GM19351 (cell line): ENCODE results near the gene ZNF44.
"Not testable (repeated sequence)": the region's sequence is repeated elsewhere in the genome, so short reads cannot be mapped to it uniquely, and the experiment has no call there.

Source experiments
- ATAC-seq: cut with Tn5 transposase; IDR thresholded peaks from one replicate; pipeline ENCODE4 v1.9.1; 2021; ENCODE audit warnings: mild to moderate bottlenecking, moderate library complexity; ENCODE audit not compliant: unreplicated experiment

Gene ZNF44

GRCh38 chr19:12294249-12295158 lies at the start of gene ZNF44:
Gene ZNF44 (minus strand): TSS chr19:12294883. CDS start chr19:12294694, 189 bp downstream.
- peak; percentile 93 for ATAC-seq

DNA sequence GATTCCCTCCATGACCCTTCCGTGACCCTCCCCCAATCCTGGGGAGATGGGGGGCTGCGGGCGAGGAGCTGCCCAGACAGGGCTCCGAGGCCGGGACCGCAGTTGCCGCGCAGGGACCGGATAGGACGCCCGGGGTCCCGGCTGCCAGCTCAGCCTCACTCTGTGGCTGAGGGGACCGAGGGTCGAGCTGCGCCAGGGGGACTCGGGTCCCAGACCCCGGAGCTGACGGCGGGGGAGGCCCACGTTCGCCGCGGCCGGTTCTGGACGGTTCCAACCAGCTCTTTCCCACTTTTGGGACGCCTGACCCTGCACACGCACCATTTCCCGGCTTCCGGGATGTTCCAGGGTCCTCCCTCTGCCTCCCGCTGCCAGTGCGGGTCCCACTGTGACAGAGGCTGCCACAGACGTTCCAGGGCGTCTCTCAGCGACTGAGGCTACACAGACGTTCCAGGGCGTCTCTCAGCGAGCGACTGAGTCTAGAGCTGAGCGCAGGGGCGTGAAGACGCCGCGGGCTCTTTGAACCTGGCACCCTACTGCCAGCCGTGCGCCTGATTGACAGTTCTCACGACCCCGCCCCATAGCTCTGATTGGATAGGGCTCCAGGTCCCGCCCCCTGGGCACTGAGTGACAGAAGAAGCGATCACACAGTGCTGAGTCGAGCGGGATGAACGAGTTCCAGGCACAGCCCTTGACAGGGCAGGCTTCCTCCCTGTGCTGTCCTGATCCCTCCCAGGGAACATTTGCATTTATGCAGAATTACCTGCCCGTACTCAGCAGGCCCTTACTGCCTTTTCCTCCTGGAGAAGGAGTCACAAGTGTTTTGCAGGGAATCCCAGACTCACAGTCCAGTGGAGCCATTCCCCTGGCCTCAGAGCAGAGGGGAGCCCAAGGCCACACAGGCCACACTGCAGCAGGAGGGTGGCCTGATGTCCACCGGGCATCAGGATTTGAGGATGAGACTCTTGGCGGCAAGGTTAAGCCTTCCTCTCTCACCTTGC lies 38.8 kb upstream of the ZNF44 start, which contains the start of gene ZNF563:
Gene ZNF563 (minus strand): TSS at position 472 of the 998 bp plus-strand sequence. CDS start 151 bp downstream, at position 321.
- ATAC-seq: peak; percentile 95

GRCh38 chr19:12331211-12331941 lies 36.7 kb upstream of the ZNF44 start:
- peak; percentile 49 for ATAC-seq

- ATAC-seq: no peak
Observed at GRCh38 chr19:12330340-12330739, 35.7 kb upstream of the ZNF44 start.

DNA sequence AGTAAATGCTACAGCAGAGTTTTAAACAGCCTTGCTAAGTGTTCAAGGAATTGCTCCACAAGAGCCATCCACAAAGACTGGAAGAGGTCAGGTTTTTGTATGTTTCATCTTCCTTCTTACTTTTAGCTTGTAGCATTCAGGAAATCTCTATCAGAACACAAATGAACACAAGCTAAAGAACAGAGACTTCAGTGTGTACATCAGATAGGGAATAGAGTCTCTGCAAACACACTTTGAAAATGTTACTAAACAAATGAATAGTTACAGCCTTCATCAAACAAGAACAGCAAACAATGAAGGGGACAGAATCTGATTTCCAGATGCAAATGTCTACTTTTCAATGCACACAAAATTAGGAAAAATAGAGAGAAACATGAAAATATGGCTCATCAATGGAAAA lies 31.0 kb upstream of the ZNF44 start:
- no peak for ATAC-seq

DNA sequence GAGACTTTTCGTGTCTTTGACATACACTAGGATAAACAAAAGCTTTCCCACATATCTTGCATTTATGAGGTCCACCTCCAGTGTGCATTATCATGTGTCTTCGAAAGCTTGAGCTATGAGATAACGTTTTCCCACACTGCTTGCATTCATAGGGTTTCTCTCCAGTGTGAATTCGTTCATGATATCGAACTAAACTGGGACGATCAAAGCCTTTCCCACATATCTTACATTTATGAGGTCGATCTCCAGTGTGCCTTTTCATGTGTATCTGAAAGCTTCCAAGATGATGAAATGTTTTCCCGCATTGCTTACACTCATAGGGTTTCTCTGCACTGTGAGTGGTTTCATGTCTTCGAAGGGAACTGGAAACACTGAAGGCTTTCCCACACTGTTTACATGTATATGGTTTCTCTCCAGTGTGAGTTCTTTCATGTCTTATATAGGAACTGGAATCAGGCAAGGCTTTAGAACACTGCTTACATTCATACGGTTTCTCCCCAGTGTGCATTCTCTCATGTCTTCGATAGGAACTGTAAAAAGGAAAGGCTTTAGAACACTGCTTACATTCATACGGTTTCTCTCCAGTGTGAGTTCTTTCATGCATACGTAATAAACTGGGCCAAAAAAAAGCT lies 24.2 kb upstream of the ZNF44 start:
- no peak for ATAC-seq

GRCh38 chr19:12314553-12314952 lies 19.9 kb upstream of the ZNF44 start:
- ATAC-seq: no peak

DNA sequence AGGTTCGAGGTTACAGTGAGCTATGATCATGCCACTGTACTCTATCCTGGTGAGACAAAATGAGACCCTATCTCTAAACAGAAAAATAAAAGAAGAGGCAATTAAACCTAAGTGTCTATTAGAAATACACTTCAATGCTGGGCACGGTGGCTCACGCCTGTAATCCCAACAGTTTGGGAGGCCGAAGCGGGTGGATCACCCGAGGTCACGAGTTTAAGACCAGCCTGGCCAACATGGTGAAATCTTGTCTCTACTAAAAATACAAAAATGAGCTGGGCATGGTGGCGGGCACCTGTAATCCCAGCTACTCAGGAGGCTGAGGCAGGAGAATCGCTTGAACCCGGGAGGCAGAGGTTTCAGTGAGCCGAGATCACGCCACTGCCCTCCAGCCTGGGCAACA lies 14.2 kb upstream of the ZNF44 start:
- ATAC-seq: not testable (repeated sequence)

DNA sequence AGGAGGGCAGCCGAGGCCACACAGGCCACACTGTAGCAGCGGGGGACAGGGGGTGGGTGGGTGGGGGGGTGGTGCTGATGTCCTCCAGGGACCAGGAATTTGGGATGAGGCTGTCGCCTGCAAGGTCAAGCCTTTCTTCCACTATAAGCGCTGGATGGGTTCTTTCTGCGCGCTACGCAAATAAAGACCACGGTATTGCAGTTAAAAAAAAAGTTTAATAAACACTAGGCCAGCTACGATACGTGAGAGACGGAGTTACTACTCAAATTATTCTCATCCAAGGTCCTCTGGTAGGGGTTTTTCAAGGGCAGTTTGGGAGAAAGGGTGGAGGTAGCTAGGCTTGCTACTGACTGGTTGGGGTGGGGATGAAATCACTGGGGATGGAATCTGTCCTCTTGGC lies 508 bp upstream of the ZNF44 start:
- peak; percentile 23 for ATAC-seq

DNA sequence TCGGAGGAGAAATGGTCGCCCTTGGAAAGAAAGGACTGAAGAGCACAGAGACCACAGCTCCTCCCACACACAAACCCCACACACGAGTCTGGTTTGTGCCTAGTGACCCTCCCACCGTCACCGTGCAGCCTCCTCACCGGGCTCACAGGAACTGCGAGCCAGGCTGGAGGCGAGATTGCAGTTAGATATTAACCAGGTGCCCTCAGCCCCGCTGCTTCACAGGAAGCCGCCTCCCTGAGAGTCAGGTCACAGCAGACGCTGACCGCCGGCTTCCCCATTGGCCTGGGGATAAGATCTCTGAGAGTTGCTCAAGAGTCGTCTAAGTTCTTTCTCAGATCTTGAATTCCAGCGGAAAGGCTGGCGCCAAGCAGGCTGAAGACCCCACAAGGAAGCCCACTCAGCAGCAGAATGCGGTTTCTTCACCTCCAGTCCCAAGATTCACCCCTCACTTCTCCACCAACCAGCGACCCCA lies 870 bp downstream of the ZNF44 start:
- ATAC-seq: no peak

GRCh38 chr19:12289790-12290065 lies 5.0 kb downstream of the ZNF44 start:
- ATAC-seq: no peak

GRCh38 chr19:12287958-12288500 lies 6.7 kb downstream of the ZNF44 start:
- no peak for ATAC-seq

DNA sequence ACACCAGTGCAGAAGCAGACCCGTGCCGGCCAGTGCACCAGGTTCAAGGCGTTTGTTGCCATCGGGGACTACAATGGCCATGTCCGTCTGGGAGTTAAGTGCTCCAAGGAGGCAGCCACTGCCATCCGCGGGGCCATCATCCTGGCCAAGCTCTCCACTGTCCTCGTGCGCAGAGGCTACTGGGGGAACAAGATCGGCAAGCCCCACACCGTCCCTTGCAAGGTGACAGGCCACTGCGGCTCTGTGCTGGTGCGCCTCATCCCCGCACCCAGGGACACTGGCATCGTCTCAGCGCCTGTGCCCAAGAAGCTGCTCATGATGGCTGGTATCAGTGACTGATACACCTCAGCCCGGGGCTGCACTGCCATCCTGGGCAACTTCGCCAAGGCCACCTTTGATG lies 10.1 kb downstream of the ZNF44 start:
- no peak for ATAC-seq

- no peak for ATAC-seq
Observed at GRCh38 chr19:12284226-12284625, 10.5 kb downstream of the ZNF44 start.

DNA sequence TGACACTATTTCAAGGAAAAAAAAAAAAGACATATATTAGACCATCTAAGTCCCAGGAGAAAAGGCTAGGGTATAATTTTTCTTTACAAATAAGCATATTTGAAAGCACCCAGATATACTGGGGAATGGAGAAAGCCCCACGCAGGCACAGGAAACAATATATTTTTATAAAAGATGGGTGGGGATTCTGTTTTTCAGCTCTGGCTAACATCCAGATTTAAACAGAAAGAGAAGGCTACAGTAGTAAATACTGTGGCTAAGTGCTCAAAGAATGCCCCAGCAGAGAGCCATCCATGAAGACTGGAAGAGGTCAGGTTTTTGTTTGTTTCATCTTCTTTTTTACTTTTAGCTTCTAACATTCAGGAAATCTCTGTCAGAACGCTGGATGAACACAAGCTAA lies 16.0 kb downstream of the ZNF44 start:
- no peak for ATAC-seq

GRCh38 chr19:12272980-12273901 lies 21.4 kb downstream of the ZNF44 start:
- no peak for ATAC-seq

DNA sequence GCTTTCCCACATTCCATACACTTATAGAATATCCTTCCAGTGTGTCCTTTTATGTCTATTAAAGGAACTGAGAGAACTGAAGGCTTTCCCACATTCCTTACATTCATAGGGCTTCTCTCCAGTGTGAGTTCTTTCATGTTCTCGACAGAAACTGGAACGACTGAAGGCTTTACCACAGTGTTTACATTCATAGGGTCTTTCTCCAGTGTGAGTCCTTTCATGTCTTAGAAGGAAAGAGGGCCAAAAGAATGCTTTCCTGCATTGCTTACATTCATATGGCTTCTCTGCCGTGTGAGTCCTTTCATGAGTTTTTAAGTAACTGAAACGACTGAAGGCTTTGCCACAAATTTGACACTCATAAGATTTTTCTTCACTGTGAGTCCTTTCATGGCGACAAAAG lies 22.3 kb downstream of the ZNF44 start:
- ATAC-seq: no peak

DNA sequence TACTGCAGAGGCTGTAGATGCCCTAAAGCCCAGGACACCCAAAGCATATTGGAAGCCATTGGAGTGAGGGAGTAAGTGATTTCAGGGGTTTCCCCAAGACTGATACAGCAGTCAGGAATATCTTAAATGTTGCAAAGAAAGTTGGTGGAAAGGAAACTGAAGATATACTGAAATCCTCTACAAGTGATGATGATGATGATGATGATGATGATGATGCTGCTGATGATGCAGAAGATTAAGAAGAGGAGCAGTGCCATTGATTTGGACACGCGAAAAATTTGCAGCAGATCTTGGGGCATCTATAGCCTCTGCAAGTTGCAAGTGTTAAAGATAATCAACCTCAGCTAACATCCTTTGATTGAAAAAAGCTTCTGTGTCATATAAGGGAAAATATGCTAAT lies 23.8 kb downstream of the ZNF44 start:
- no peak for ATAC-seq
